ENCODE results near the gene AK2. TPM values are rescaled to one million over a fixed set of nuclear protein-coding genes. Genes with fewer than 3 reads are reported as not detected.

AK2 gene
- total RNA-seq = 118 TPM in 2 replicates

GRCh38 chr1:33036526-33037503, at the start of gene AK2:
AK2 (minus strand) TSS chr1:33036883; CDS start chr1:33036828, 55 bp downstream.

GRCh38 chr1:33080885-33081553, 44.3 kb upstream of the AK2 start, which contains the start of gene AZIN2:
AZIN2 (plus strand) TSS chr1:33081153; CDS start chr1:33082250, 1,097 bp downstream.

DNA sequence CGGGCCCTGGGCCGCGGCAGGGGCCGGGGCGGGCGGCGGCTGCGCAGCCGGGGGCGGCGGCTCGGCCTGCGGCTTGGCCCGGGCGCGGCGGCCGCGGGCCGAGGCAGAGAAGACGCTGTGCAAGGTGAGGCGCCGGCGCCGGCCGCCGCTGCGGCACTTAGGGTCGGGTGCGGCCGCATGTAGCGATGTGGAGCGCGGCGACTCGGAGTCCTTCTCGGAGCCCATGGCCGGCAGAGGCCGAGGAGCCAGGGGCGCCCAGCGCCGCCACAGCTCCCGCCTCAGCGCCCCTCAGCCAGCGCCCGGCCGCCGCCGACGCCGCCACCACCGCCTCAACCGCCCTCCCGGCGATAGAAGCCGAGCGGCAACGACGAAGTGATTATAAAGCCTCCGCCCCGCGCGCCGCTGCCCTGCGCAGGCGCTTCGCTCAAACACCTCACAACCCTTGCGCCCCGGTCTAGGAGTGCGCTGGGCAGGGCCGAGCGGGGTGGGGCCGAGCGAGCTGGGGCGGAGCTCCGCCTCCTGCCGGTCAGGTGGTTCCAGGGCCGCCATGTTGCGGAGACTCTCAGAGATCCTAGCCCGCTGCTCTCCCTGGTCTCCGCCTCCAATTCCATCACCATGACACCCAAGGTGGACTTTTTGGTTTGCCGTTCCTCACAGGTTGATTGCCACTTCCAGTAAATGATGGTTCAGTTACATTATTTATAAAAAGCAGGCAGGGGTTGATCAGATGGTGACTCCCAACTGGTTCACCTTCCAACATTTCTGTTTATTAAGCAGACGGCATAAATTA, 72.0 kb downstream of the AK2 start, which contains the start of gene RNF19B:
RNF19B (minus strand) TSS at position 349 of the 790 bp plus-strand sequence; CDS start at position 225, 124 bp downstream.

Other genes starting within 250 kb of the AK2 start
- 127 and 160 TPM in 2 replicates for gene YARS1, start 219.5 kb downstream of the AK2 start, total RNA-seq
- gene S100PBP, start 219.2 kb downstream of the AK2 start, total RNA-seq = 39.1 and 41.5 TPM in 2 replicates
- gene FNDC5, start 166.0 kb downstream of the AK2 start, total RNA-seq = 1.1 and 4.3 TPM in 2 replicates
- gene HPCA, start 150.4 kb downstream of the AK2 start, total RNA-seq = 0.16 and 0.49 TPM in 2 replicates
- 12.9 and 13.6 TPM in 2 replicates for gene TMEM54, start 135.5 kb downstream of the AK2 start, total RNA-seq
- 12.3 and 14.1 TPM in 2 replicates for gene RNF19B, start 72.1 kb downstream of the AK2 start, total RNA-seq
- gene AZIN2, start 44.3 kb upstream of the AK2 start, total RNA-seq = 6.7 and 14.0 TPM in 2 replicates
- 5.2 and 7.3 TPM in 2 replicates for gene TRIM62, start 145.2 kb upstream of the AK2 start, total RNA-seq
- gene ZNF362, start 219.6 kb upstream of the AK2 start, total RNA-seq = 15.3 and 15.7 TPM in 2 replicates